GM12864 (cell line): Measurements from ENCODE around the gene ATP1B3.

Experiments used
- DNase-seq: peaks from one replicate; pipeline ENCODE4 v3.0.0-alpha.2; 2011; ENCODE audit warnings: low read depth
- H3K4me3 ChIP-seq: 2 replicates; pipeline ENCODE4 v1.5.1; 2011; ENCODE audit warnings: mild to moderate bottlenecking, low read depth, low read length, control low read depth
- TF ChIP-seq, protein P1 (sequence below): IDR thresholded peaks from 2 replicates; pipeline ENCODE4 v1.5.1; 2011; ENCODE audit warnings: low read depth, mild to moderate bottlenecking, moderate library complexity, low read length, control low read depth, inconsistent platforms; ENCODE audit errors: missing control alignments

ATP1B3 gene

GRCh38 chr3:141875374-141875892 is 1.0 kb upstream of the ATP1B3 start:
- H3K4me3 ChIP-seq: peak overlapping the region; percentile 69
- TF ChIP-seq, protein P1, sequence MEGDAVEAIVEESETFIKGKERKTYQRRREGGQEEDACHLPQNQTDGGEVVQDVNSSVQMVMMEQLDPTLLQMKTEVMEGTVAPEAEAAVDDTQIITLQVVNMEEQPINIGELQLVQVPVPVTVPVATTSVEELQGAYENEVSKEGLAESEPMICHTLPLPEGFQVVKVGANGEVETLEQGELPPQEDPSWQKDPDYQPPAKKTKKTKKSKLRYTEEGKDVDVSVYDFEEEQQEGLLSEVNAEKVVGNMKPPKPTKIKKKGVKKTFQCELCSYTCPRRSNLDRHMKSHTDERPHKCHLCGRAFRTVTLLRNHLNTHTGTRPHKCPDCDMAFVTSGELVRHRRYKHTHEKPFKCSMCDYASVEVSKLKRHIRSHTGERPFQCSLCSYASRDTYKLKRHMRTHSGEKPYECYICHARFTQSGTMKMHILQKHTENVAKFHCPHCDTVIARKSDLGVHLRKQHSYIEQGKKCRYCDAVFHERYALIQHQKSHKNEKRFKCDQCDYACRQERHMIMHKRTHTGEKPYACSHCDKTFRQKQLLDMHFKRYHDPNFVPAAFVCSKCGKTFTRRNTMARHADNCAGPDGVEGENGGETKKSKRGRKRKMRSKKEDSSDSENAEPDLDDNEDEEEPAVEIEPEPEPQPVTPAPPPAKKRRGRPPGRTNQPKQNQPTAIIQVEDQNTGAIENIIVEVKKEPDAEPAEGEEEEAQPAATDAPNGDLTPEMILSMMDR: peak; percentile 77
- DNase-seq: peak; percentile 39

DNA sequence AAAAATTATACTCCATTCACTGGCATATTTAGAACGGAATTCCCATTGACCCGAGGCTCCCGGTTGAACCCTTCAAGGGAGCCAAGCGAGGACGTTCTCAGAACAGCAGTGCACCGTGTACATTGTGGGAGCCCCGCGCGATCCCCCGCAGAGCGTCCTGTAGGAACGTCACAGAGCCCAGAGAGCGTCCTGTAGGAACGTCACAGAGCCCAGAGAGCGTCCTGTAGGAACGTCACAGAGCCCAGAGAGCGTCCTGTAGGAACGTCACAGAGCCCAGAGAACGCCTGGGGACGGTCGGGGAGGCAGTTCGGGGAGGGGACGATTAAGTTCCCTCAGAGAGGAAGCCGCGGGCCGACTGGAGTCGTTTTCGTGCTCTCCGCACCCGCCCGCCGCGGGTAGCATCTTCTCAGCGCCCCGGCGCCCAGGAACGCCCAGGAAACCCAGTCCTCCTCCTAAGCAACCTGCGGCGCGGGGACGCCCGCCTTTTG is 506 bp upstream of the ATP1B3 start:
- TF ChIP-seq, protein P1: no peak
- peak overlapping the region; percentile 69 for H3K4me3 ChIP-seq
- no peak for DNase-seq

DNA sequence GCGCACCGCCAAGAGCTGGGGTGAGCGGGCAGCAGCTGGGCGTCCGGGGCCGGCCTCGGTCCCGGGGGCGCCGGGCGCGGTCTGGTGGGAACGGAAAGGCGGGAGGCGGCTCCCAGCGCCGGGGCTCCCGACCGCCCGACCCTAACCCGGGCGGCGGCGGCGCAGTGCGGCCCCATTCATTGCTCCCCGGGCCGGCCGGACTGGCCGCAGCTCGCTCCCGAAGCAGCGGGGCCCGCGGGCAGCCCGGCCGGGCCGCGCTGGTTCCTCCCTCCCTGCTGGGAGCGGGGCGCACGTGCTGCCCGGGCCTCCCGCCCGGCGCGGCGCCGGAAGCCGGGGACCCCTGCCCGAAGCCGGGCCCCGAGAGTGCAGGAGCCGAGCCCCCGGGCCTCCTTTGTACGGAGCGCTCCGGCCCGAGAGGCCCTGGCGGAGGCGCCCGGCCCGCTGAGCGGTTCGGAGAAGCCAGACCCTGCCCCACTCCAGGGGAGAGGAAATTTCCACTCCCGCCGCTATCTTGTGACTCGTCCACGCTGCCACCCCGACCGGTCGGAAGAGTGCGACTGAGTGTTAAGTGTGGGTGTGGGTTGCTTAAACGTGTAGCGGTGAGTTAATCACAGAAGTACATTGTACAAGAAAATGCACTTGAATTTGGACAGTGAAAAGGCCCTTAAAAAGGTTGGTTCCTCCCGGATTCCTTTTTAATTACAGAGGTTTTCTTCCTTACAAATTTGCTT is 613 bp downstream of the ATP1B3 start:
- DNase-seq: peak; percentile 19
- peak overlapping the region; percentile 63 for H3K4me3 ChIP-seq
- TF ChIP-seq, protein P1: no peak

DNA sequence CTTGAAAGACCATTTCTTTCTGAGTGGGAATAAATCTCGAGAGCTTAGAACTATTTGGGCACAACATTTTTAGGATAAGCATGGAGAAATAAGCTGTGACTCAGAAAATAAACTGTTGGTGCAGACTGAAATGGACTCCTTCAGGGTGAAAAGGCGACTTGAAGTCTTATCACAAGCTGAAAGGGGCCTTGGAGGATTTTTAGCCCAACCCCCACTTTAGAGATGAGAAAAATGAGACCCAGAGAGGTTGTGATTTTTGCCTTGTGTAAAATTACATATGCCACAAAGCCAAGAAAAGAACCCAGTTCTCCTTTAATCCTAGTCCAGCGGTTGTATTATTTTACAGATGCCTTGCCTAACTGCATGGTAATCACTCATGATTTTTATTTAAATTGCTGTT is 1.5 kb downstream of the ATP1B3 start:
- TF ChIP-seq, protein P1: no peak
- peak overlapping the region; percentile 63 for H3K4me3 ChIP-seq
- peak; percentile 10 for DNase-seq

- DNase-seq: no peak
- H3K4me3 ChIP-seq: peak overlapping the region; percentile 63
- TF ChIP-seq, protein P1: no peak
Measured at GRCh38 chr3:141878326-141878725, 1.9 kb downstream of the ATP1B3 start.

GRCh38 chr3:141878817-141879216 is 2.4 kb downstream of the ATP1B3 start:
- TF ChIP-seq, protein P1: no peak
- peak overlapping the region; percentile 63; the same call in 1 of the 2 replicates for H3K4me3 ChIP-seq
- no peak for DNase-seq

DNA sequence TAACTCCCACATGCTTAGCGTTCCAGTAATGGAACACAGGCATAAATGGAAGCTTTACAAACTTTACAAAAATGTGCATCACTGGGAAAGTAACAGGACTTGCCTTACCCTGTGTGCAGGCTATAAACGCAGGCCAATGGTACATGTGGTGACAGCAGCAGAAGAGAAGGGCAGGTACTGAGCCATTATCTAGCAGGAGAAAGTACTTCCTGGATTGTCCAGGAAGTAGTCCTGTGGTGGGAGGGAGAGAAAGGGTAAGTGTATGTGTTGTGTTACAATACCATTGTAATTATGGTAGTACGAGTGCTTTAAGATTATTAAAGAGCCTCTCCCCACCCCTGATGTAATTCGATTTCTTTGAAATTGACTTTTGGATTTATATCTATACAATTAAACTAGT is 5.3 kb downstream of the ATP1B3 start:
- DNase-seq: no peak
- TF ChIP-seq, protein P1: no peak
- no peak overlapping the region for H3K4me3 ChIP-seq
